ENCODE results near the gene ARRDC1. TPM values are rescaled to one million over a fixed set of nuclear protein-coding genes. Genes with fewer than 3 reads are reported as not detected.
"Not testable (repeated sequence)": the region's sequence is repeated elsewhere in the genome, so short reads cannot be mapped to it uniquely, and the experiment has no call there.

ARRDC1 gene
- total RNA-seq, 1 donor = 92.4 TPM

- DNase-seq (ENCODE audit: low read depth in 2 of 3, low spot score in 2 of 3) = no peak
Measured at GRCh38 chr9:137612741-137613142, 7.3 kb downstream of the ARRDC1 start.

DNA sequence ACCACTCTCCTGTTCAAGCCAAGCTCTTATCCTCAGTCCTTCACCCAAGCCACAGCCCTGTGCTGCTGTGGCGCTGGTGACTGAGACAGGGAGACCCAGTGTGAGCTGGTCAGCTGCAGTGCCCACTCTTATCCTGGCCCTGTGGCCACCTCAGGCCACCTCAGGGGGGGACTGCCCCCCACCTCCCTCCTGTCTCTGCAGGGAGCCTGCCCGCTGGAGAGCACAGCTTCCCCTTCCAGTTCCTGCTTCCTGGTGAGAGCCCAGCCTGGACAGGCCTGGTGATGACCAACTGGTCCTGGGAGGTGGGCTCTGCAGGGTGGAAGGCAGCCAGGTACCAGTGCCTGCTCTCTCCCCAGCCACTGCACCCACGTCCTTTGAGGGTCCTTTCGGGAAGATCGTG lies 7.8 kb downstream of the ARRDC1 start:
- DNase-seq (ENCODE audit: low read depth in 2 of 3, low spot score in 2 of 3) = no peak

DNA sequence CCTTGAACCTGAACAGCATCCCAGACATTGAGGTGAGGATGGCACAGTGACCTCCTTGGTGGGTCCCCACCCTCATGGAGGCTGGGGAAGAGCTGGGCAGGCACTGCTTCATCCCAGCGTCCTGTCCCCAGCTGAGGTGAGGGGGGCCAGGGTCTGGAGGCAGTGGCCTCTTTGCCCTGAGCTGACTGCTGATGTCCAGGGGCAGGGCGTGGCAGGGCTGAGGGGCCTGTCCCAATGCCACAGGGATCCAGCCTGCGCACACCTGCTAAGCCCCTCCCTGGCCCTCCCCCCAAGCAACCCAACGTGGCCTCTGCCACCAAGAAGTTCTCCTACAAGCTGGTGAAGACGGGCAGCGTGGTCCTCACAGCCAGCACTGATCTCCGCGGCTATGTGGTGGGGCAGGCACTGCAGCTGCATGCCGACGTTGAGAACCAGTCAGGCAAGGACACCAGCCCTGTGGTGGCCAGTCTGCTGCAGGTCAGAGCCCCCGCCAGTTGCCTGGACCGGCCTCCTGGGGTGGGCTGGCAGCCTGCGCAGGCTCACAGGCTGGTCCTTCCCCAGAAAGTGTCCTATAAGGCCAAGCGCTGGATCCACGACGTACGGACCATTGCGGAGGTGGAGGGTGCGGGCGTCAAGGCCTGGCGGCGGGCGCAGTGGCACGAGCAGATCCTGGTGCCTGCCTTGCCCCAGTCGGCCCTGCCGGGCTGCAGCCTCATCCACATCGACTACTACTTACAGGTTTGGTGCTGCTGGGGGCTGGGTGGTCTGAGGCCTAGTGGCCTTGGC lies 8.4 kb downstream of the ARRDC1 start:
- no peak for DNase-seq (ENCODE audit: low read depth in 2 of 3, low spot score in 2 of 3)

GRCh38 chr9:137614631-137615386 lies 9.3 kb downstream of the ARRDC1 start:
- DNase-seq (ENCODE audit: low read depth in 2 of 3, low spot score in 2 of 3) = no peak

GRCh38 chr9:137615387-137615871 lies 9.9 kb downstream of the ARRDC1 start:
- no peak for DNase-seq (ENCODE audit: low read depth in 2 of 3, low spot score in 2 of 3)

DNA sequence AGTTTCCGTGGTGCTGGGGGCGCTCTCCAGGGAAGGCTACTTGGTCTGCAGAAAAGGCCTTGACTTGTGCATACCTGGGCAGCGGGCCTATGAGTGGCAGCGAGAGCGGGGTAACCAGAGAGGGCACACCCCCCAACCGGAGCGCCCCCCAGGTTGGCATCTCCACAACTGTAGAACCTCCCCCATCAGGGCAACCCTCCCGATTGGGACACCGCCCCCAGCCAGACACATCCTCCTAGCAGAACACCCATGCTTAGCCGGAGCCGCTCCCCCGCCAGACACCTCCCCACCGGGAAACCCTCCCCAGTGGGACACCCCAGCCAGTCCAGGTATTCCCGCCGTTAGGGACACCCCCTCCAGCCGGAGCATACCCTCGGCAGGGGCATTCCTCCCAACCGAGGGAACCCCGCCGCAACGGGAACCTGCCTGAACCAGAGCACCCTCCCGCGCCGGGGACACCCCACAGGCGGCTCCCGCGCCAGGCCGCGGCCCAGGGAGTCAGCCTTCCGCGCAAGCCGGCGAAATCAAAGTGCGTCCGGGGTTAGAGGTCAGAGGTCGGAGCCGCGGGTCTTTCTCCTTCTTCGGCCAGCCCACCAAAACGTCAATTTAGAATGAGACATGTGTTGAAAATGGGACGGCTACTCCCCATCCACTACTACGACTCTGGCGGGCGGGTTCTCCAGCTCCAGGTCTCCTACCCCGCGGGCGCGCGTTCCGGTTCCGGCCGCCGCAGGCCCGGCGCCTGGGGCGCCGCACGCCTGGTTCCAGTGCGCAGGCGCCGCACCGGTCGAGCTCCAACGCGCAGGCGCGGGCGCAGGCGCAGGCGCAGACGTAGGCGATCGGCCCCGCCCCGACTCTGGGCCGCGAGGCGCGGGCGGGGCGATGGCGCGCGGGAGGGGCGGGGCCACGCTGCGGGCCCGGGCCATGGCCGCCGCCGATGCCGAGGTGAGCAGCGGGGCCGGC lies 12.9 kb downstream of the ARRDC1 start, which contains the start of gene EHMT1:
Gene EHMT1 (plus strand): TSS at position 901 of the 963 bp plus-strand sequence. CDS start 24 bp downstream, at position 925.
- DNase-seq (ENCODE audit: low read depth in 2 of 3, low spot score in 2 of 3) = peak; percentile 86 to 95 (median 91)

GRCh38 chr9:137619240-137620047 lies 14.0 kb downstream of the ARRDC1 start:
- peak in 1 of 3 donors; percentile 52 for DNase-seq (ENCODE audit: low read depth in 2 of 3, low spot score in 2 of 3)

GRCh38 chr9:137620048-137620405 lies 14.5 kb downstream of the ARRDC1 start:
- DNase-seq (ENCODE audit: low read depth in 2 of 3, low spot score in 2 of 3) = no peak

GRCh38 chr9:137620581-137620980 lies 15.1 kb downstream of the ARRDC1 start:
- no peak for DNase-seq (ENCODE audit: low read depth in 2 of 3, low spot score in 2 of 3)

- DNase-seq (ENCODE audit: low read depth in 2 of 3, low spot score in 2 of 3) = peak in 1 of 3 donors; percentile 49
Measured at GRCh38 chr9:137621131-137621757, 15.8 kb downstream of the ARRDC1 start.

DNA sequence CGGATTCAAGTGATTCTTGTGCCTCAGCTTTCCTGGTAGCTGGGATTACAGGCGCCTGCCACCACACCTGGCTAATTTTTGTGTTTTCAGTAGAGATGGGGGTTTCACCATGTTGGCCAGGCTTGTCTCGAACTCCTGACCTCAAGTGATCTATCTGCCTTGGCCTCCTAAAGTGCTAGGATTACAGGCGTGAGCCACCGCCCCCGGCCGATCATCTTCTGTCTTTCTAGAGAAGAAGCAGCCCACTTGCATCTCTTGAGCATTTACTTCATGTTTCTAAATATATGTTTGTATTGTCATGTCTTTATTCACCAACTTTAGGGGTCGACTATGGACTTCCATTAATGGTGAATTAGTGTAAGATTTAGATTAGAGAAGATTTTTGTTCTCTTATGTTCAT lies 16.7 kb downstream of the ARRDC1 start:
- not testable (repeated sequence) for DNase-seq (ENCODE audit: low read depth in 2 of 3, low spot score in 2 of 3)

DNA sequence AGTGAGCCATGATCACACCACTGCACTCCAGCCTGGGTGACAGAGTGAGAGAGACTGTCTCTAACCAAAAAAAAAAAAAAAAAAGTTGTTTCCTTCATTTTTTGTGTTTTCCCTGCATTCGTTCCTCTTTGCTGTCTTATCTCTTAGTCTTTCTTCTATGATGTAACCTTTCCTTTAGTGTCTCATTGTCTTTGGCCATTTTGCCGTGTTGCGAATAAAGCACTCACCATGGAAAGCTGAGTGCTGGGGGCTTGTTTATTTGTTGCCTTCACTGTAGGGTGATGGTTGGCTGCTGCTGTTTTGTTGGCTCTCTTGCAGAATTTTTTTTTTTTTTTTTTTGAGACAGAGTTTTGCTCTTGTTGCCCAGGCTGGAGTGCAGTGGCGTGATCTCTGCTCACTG lies 21.0 kb downstream of the ARRDC1 start:
- DNase-seq (ENCODE audit: low read depth in 2 of 3, low spot score in 2 of 3) = no peak

GRCh38 chr9:137627406-137627805 lies 21.9 kb downstream of the ARRDC1 start:
- not testable (repeated sequence) for DNase-seq (ENCODE audit: low read depth in 2 of 3, low spot score in 2 of 3)

DNA sequence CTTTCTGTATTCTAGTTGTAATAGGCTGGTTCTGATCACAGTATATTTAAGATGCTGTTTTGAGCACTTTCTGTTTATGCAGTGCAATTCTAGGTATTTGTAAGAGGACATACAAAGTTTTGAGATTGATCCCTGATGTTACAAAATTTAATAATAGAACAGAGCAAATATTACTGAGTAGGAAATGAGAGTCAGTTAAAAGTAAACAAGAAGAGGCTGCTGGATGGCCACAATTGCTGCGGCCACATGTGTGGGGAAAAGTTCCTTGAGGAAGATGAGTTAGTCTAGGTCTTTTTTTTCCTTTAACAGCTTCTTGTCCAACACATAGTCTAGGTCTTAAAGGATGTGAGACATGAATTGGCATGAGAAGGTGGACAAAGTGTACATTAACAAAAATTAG lies 24.6 kb downstream of the ARRDC1 start:
- no peak for DNase-seq (ENCODE audit: low read depth in 2 of 3, low spot score in 2 of 3)

DNA sequence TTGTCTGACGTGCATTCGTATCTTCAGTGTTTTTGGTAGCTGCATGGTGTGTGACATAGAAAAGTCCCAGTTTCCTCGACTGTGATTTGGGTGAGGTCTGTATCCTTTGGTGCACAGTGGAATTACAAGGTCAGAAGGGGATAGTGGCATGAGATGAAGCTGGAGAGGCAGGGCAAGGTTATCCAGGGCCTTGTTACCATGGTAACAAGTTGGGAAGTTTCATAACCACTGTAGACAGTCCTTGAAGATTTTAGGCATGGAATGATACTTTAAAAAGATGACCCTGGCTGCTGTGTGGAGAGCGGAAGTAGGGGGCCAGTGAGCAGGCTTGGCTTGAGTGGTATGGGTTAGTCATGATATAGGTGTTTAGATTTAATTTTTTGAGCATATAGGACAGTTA lies 25.2 kb downstream of the ARRDC1 start:
- no peak for DNase-seq (ENCODE audit: low read depth in 2 of 3, low spot score in 2 of 3)

- peak in 1 of 3 donors; percentile 29 for DNase-seq (ENCODE audit: low read depth in 2 of 3, low spot score in 2 of 3)
Measured at GRCh38 chr9:137631345-137632229, 26.1 kb downstream of the ARRDC1 start.

DNA sequence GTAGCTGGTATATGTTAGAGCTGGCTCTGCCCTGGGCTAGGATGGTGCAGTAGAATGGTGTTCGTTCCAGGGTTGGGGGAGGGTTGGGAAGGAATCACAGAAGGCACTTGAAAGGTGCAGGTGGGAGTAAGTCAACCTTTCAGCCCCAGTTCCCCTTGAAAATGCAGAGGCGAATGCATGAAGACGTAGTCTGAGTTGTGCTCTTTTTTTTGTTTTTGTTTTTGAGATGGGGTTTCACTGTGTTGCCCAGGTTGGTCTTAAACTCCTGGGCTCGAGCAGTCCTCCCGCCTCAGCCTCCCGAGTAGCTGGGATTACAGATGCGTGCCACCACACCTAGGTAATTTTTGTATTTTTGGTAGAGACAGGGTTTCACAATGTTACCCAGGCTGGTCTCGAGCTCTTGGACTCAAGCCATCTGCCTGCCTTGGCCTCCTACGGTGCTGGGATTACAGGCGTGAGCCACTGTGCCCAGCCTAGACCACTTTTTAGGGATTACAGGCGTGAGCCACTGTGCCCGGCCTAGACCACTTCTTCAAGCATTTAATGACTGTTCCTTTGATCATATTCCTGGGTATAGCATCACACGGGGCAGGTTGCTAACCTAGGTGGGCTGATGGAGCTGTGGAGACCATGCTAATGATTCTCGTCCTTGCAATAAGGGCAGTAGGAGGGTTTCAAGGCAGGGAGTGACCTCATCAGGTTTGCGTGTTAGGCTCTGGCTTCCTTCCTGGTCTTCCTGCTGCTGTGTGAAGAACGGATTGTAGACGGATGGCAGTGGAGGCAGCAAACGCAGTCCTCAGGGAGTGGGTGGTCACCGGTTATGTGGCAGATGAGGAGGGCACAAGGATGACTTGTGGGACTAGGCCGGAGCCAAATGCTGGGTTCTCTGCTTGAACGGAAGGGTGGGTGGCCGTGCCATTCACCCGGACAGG lies 27.0 kb downstream of the ARRDC1 start:
- peak in 1 of 3 donors; percentile 15 for DNase-seq (ENCODE audit: low read depth in 2 of 3, low spot score in 2 of 3)

Data from hematopoietic multipotent progenitor cell (in vitro differentiated cells).